Endothelial cell (in vitro differentiated cells): ENCODE data around the gene KEL. TPM values are rescaled to one million over a fixed set of nuclear protein-coding genes. Genes with fewer than 3 reads are reported as not detected.
"Not testable (repeated sequence)": the region's sequence is repeated elsewhere in the genome, so short reads cannot be mapped to it uniquely, and the experiment has no call there.

Experiments used
- DNase-seq: peaks from one replicate; pipeline ENCODE4 v3.0.0; 2021; ENCODE audit warnings: low spot score
- H3K27ac Mint-ChIP-seq: one replicate; pipeline ENCODE4 v1.8.0; 2021; ENCODE audit warnings: mixed read lengths, inconsistent platforms; ENCODE audit not compliant: unreplicated experiment
- H3K27me3 Mint-ChIP-seq: one replicate; pipeline ENCODE4 v1.8.0; 2021; ENCODE audit warnings: mild to moderate bottlenecking, moderate library complexity, mixed read lengths, inconsistent platforms; ENCODE audit not compliant: unreplicated experiment
- H3K36me3 Mint-ChIP-seq: one replicate; pipeline ENCODE4 v1.8.0; 2021; ENCODE audit warnings: mild to moderate bottlenecking, low read depth, mixed read lengths, inconsistent platforms; ENCODE audit not compliant: unreplicated experiment
- H3K4me1 Mint-ChIP-seq: one replicate; pipeline ENCODE4 v1.8.0; 2021; ENCODE audit warnings: mild to moderate bottlenecking, mixed read lengths, inconsistent platforms; ENCODE audit not compliant: unreplicated experiment
- H3K4me3 Mint-ChIP-seq: one replicate; pipeline ENCODE4 v1.8.0; 2021; ENCODE audit warnings: mild to moderate bottlenecking, mixed read lengths, inconsistent platforms; ENCODE audit not compliant: unreplicated experiment
- H3K9me3 Mint-ChIP-seq: one replicate; pipeline ENCODE4 v1.8.0; 2021; ENCODE audit warnings: mixed read lengths, inconsistent platforms; ENCODE audit not compliant: unreplicated experiment
- CTCF ChIP-seq: fragments of 200-600 bp; sonication (generic); IDR thresholded peaks from one replicate; pipeline ENCODE4 v1.5.0; 2021; ENCODE audit warnings: antibody characterized with exemption; ENCODE audit not compliant: unreplicated experiment
- total RNA-seq: library from RNA; stranded (reverse); fragmentation: NEBNext Ultra II Directional; extraction: Animal tissue kit (Norgen Biotek cat#: 25700); gene quantifications from one replicate; pipeline ENCODE4 v1.2.1, GENCODE V29; 2021; ENCODE audit not compliant: unreplicated experiment

Gene KEL
- total RNA-seq, 1 donor from 2014 or later, result 0.74 TPM

GRCh38 chr7:142997456-142997989, 35.4 kb upstream of the KEL start:
- Mint-ChIP-seq H3K4me1 (no peaks in the 10 kb centered on the region), H3K36me3 (no peaks in the 10 kb centered on the region), H3K9me3 (no peaks in the 10 kb centered on the region), H3K27ac (no peak overlapping the region), H3K27me3 (peaks cover 2% of the 10 kb centered on the region), H3K4me3 (no peak overlapping the region)
- TF ChIP-seq CTCF, result no peak
- DNase-seq, result no peak

GRCh38 chr7:142992427-142992826, 30.3 kb upstream of the KEL start:
- Mint-ChIP-seq H3K4me1 (no peaks in the 10 kb centered on the region), H3K9me3 (no peaks in the 10 kb centered on the region), H3K4me3 (no peak overlapping the region), H3K36me3 (no peaks in the 10 kb centered on the region), H3K27ac (no peak overlapping the region), H3K27me3 (no peaks in the 10 kb centered on the region)
- DNase-seq, result no peak
- no peak for TF ChIP-seq CTCF

- no peaks in the 10 kb centered on the region for H3K9me3 Mint-ChIP-seq
- no peak overlapping the region for H3K4me3 Mint-ChIP-seq
- no peak for TF ChIP-seq CTCF
- no peaks in the 10 kb centered on the region for H3K27me3 Mint-ChIP-seq
- no peaks in the 10 kb centered on the region for H3K4me1 Mint-ChIP-seq
- H3K27ac Mint-ChIP-seq, result no peak overlapping the region
- DNase-seq, result no peak
- no peaks in the 10 kb centered on the region for H3K36me3 Mint-ChIP-seq
These were observed 22.1 kb upstream of the KEL start for GRCh38 chr7:142984297-142984696.

GRCh38 chr7:142983825-142984224, 21.7 kb upstream of the KEL start:
- Mint-ChIP-seq H3K4me1 (no peaks in the 10 kb centered on the region), H3K9me3 (no peaks in the 10 kb centered on the region), H3K27me3 (no peaks in the 10 kb centered on the region), H3K4me3 (no peak overlapping the region), H3K27ac (no peak overlapping the region), H3K36me3 (no peaks in the 10 kb centered on the region)
- no peak for DNase-seq
- no peak for TF ChIP-seq CTCF

- H3K36me3 Mint-ChIP-seq, H3K9me3 Mint-ChIP-seq: not testable (repeated sequence)
These were observed 16.2 kb upstream of the KEL start for GRCh38 chr7:142978402-142978801.

More at GRCh38 chr7:142978402-142978801, 16.2 kb upstream of the KEL start:
- H3K27ac Mint-ChIP-seq, H3K4me3 Mint-ChIP-seq, H3K27me3 Mint-ChIP-seq, DNase-seq, H3K4me1 Mint-ChIP-seq: not testable (repeated sequence)
